PC-9 (cell line): ENCODE measurements around the gene FANCM. TPM values are rescaled to one million over a fixed set of nuclear protein-coding genes. Genes with fewer than 3 reads are reported as not detected.

Source experiments
- BruUV-seq: library from RNA; stranded (reverse); fragments of 400-500 nt; replicated peaks from 2 replicates; lab custom pipeline; 2021; lab: Mats Ljungman, UMichigan
- CTCF ChIA-PET: fragments of 300-600 bp; sonication (Branson Sonifier 250); formaldehyde crosslinking; loops from one replicate; lab custom pipeline; 2022; ENCODE audit warnings: antibody characterized with exemption; lab: Charles Lee
- POLR2A ChIA-PET: fragments of 300-600 bp; sonication (Branson Sonifier 250); formaldehyde crosslinking; loops from one replicate; lab custom pipeline; 2022; ENCODE audit warnings: antibody characterized with exemption; ENCODE audit not compliant: unreplicated experiment; lab: Charles Lee
- DNase-seq, 2 experiments: peaks; one replicate each; pipeline versions ENCODE4 v3.0.0 to v3.0.0-alpha.2; 2015 to 2022; ENCODE audit warnings: mixed read lengths in 1 of 2
- H2AFZ ChIP-seq: fragments of 200-600 bp; sonication (generic); 2 replicates; pipeline ENCODE4 v1.8.1; 2017; ENCODE audit warnings: antibody characterized with exemption
- H3F3A ChIP-seq: fragments of 200-600 bp; sonication (generic); 2 replicates; pipeline ENCODE4 v1.8.1; 2017; ENCODE audit warnings: antibody characterized with exemption, mild to moderate bottlenecking, low read depth; ENCODE audit not compliant: insufficient read depth
- H3K27ac ChIP-seq: fragments of 200-600 bp; sonication (generic); 2 replicates; pipeline ENCODE4 v1.6.1; 2016; ENCODE audit warnings: mixed run types
- H3K27me3 ChIP-seq: fragments of 200-600 bp; sonication (generic); 2 replicates; pipeline ENCODE4 v1.6.1; 2016; ENCODE audit warnings: low read depth, mixed run types; ENCODE audit not compliant: insufficient read depth
- H3K36me3 ChIP-seq: fragments of 200-600 bp; sonication (generic); 2 replicates; pipeline ENCODE4 v1.6.1; 2016; ENCODE audit warnings: low read depth, mixed run types
- H3K4me1 ChIP-seq: fragments of 200-600 bp; sonication (generic); replicated peaks from 2 replicates; pipeline ENCODE4 v1.6.1; 2016; ENCODE audit warnings: mixed run types; ENCODE audit not compliant: insufficient read depth
- H3K4me2 ChIP-seq: fragments of 200-600 bp; sonication (generic); 2 replicates; pipeline ENCODE4 v1.6.1; 2017; ENCODE audit warnings: mixed run types
- H3K4me3 ChIP-seq: fragments of 200-600 bp; sonication (generic); 2 replicates; pipeline ENCODE4 v1.6.1; 2016; ENCODE audit warnings: mixed run types
- H3K79me2 ChIP-seq: fragments of 200-600 bp; sonication (generic); 2 replicates; pipeline ENCODE4 v1.6.1; 2017; ENCODE audit warnings: low read depth, mixed run types
- H3K9me2 ChIP-seq: fragments of 200-600 bp; sonication (generic); 2 replicates; pipeline ENCODE4 v1.8.1; 2017; ENCODE audit warnings: mild to moderate bottlenecking; ENCODE audit not compliant: insufficient read depth
- H3K9me3 ChIP-seq: fragments of 200-600 bp; sonication (generic); 2 replicates; pipeline ENCODE4 v1.8.1; 2016; ENCODE audit warnings: low read depth; ENCODE audit not compliant: insufficient read depth
- H4K20me1 ChIP-seq: fragments of 200-600 bp; sonication (generic); 2 replicates; pipeline ENCODE4 v1.8.1; 2017; ENCODE audit not compliant: insufficient read depth
- CTCF ChIP-seq: fragments of 200-600 bp; sonication (generic); conservative IDR thresholded peaks from 2 replicates; pipeline ENCODE4 v1.6.1; 2017; ENCODE audit warnings: mixed run types, antibody characterized with exemption, mild to moderate bottlenecking, moderate library complexity
- EZH2 ChIP-seq: fragments of 200-600 bp; sonication (generic); IDR thresholded peaks from 2 replicates; pipeline ENCODE4 v1.8.0; 2017; ENCODE audit warnings: antibody characterized with exemption, low read depth
- intact Hi-C: fragments of 100-400 bp; cut with micrococcal nuclease; formaldehyde crosslinking; loops from one replicate; pipeline ENCODE4 v1.10.0; 2022; ENCODE audit not compliant: unreplicated experiment
- total RNA-seq: library from RNA; stranded (reverse); gene quantifications from 2 replicates; pipeline ENCODE4 v1.2.3, GENCODE V29; 2021

The FANCM gene
- total RNA-seq, 1 experiment from 2014 or later, result 9.9 TPM

DNA sequence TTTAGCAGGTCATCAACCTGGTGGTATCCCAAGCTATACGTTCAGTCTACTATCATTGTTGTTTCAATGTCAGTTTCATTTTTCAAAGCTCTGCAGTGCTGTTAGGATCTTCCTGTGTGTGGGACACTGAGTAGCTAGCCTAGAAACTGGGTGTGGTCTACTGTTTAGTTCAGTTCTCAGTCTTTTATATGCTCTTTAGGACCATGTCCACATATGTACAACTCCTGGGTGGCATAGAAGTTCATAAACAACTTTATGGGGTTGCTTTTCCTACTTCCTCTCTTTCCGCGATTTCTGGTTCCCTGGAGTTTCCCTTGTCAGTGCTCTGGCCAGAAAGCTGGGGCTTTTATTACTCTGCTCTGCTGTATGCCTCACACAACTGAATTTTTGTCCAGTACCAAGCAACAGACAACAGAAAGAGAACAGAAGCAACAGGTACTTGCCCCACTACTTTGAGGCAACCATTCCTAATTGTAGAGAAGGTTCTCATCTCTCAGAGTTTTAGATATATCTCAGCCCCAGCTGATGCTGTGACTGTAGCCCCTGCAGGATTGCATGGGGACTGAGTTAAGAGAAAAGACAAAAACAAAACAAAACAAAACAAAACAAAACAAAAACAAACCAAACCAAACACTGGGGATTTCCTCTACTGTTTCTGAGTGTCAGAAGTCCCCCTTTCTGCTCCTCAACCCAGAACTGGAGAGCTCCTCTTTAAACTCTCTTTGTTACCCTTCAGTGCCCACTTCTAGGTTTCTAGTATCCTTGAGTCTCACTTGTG lies 86.9 kb downstream of the FANCM start:
- Histone ChIP-seq H3K4me1 (no peaks in the 10 kb centered on the region), H3K9me3 (no peaks in the 10 kb centered on the region), H3K4me3 (no peak overlapping the region), H4K20me1 (0 out of 2 replicates have a peak, but pooled peaks cover 5% of the 10 kb centered on the region), H3F3A (no peaks in the 10 kb centered on the region; the same call in none of the 2 replicates), H3K27ac (no peak overlapping the region), H3K27me3 (no peaks in the 10 kb centered on the region), H3K9me2 (no peaks in the 10 kb centered on the region), H3K79me2 (no peaks in the 10 kb centered on the region), H2AFZ (no peak overlapping the region), H3K36me3 (peaks cover 22% of the 10 kb centered on the region), H3K4me2 (no peak overlapping the region)
- intact Hi-C loops, result loop anchor here (10.0 kb wide), 1 partner anchor 108 kb away; no protein-coding TSS in a partner anchor
- ChIA-PET CTCF (no interaction called here), POLR2A (no interaction called here)
- TF ChIP-seq EZH2, result no peak
- no peak for TF ChIP-seq CTCF
- no peak for DNase-seq
- no TSS peak for BruUV-seq

DNA sequence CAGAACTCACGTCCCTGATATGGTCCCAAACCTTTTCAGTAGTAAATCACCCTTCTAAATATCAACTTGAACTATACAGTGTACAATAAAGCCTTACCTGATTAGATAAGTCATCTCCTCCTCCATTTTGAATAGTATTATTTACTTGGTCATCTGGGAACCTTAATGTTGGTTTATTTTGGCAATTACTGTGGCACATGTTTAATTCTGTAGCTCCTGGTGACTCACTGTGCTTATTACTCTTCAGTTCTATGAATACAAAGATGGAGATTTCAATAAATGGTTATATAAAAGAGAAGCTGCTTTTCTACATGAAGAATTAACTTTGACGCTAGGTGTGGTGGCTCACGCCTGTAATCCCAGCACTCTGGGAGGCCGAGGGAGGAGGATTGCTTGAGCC lies 91.8 kb downstream of the FANCM start:
- ChIA-PET POLR2A (no interaction called here), CTCF (no interaction called here)
- 0 out of 2 replicates have a peak, but pooled peaks cover 5% of the 10 kb centered on the region for H4K20me1 ChIP-seq
- intact Hi-C loops, result loop anchor here (10.0 kb wide), 1 partner anchor 113 kb away; no protein-coding TSS in a partner anchor
- no peaks in the 10 kb centered on the region for H3K79me2 ChIP-seq
- H3F3A ChIP-seq, result no peaks in the 10 kb centered on the region; the same call in 1 of the 2 replicates
- no peak overlapping the region for H3K27ac ChIP-seq
- H3K36me3 ChIP-seq, result peaks cover 46% of the 10 kb centered on the region
- H3K9me3 ChIP-seq, result no peaks in the 10 kb centered on the region
- BruUV-seq, result no TSS peak
- no peak for TF ChIP-seq EZH2
- TF ChIP-seq CTCF, result no peak
- no peaks in the 10 kb centered on the region for H3K4me1 ChIP-seq
- no peak overlapping the region for H2AFZ ChIP-seq
- H3K9me2 ChIP-seq, result no peaks in the 10 kb centered on the region
- no peaks in the 10 kb centered on the region for H3K27me3 ChIP-seq
- no peak for DNase-seq
- no peak overlapping the region for H3K4me2 ChIP-seq
- no peak overlapping the region for H3K4me3 ChIP-seq

DNA sequence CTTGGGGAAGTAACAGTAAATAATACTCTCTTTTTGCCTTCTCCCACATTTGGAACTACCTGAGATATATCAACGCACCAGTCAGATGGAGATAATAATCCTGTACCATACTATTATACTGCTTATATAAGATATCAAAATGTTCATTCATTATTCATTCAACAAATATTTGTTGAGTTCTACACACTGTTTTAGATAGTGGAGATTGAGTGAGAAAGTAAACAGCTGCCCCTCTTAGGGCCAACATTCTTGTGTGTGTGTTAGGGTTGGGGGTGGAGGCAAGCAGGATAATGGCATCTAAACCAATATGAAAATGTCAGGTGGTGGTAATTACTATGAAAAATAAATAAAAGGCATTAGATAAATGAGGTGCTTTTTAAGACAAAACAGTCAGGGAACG lies 103.3 kb downstream of the FANCM start:
- H3F3A ChIP-seq, result no peaks in the 10 kb centered on the region
- H2AFZ ChIP-seq, result no peak overlapping the region
- BruUV-seq, result no TSS peak
- H3K79me2 ChIP-seq, result peaks cover 48% of the 10 kb centered on the region
- no peak overlapping the region for H3K4me2 ChIP-seq
- TF ChIP-seq CTCF (no peak), EZH2 (no peak)
- H3K27me3 ChIP-seq, result no peaks in the 10 kb centered on the region
- H3K36me3 ChIP-seq, result peaks cover 38% of the 10 kb centered on the region; the same call in 1 of the 2 replicates
- no peak overlapping the region for H3K4me3 ChIP-seq
- ChIA-PET CTCF (no interaction called here), POLR2A (interaction anchor here (0.6 kb wide), 1 partner anchor 342 kb away, joined by 26 read pairs; a partner anchor contains a TSS)
- H3K9me2 ChIP-seq, result no peaks in the 10 kb centered on the region
- H3K9me3 ChIP-seq, result no peaks in the 10 kb centered on the region
- H3K27ac ChIP-seq, result no peak overlapping the region
- no peaks in the 10 kb centered on the region for H3K4me1 ChIP-seq
- 0 out of 2 replicates have a peak, but pooled peaks cover 4% of the 10 kb centered on the region for H4K20me1 ChIP-seq
- intact Hi-C loops, result no loop called here
- DNase-seq, result no peak
